GM21825 (cell line): ENCODE measurements around the gene NBEA.
"Not testable (repeated sequence)": the region's sequence is repeated elsewhere in the genome, so short reads cannot be mapped to it uniquely, and the experiment has no call there.

Source experiments
- ATAC-seq: cut with Tn5 transposase; IDR thresholded peaks from one replicate; pipeline ENCODE4 v1.9.1; 2021; ENCODE audit warnings: mild to moderate bottlenecking, moderate library complexity; ENCODE audit not compliant: unreplicated experiment

The NBEA gene

GRCh38 chr13:35058585-35058984, 116.5 kb downstream of the NBEA start:
- peak; percentile 96 for ATAC-seq

- ATAC-seq = no peak
Observed at GRCh38 chr13:35086667-35087066, 144.6 kb downstream of the NBEA start.

GRCh38 chr13:35092251-35092650, 150.2 kb downstream of the NBEA start:
- ATAC-seq = no peak

- no peak for ATAC-seq
Observed at GRCh38 chr13:35092751-35093150, 150.7 kb downstream of the NBEA start.

- ATAC-seq = no peak
Observed at GRCh38 chr13:35093356-35093755, 151.3 kb downstream of the NBEA start.

GRCh38 chr13:35106771-35107170, 164.7 kb downstream of the NBEA start:
- ATAC-seq = not testable (repeated sequence)

GRCh38 chr13:35107535-35107934, 165.5 kb downstream of the NBEA start:
- ATAC-seq = no peak

- not testable (repeated sequence) for ATAC-seq
Observed at GRCh38 chr13:35113612-35114011, 171.5 kb downstream of the NBEA start.

GRCh38 chr13:35127466-35127865, 185.4 kb downstream of the NBEA start:
- no peak for ATAC-seq

GRCh38 chr13:35129500-35129899, 187.4 kb downstream of the NBEA start:
- no peak for ATAC-seq

- ATAC-seq = no peak
Observed at GRCh38 chr13:35131471-35131870, 189.4 kb downstream of the NBEA start.

- no peak for ATAC-seq
Observed at GRCh38 chr13:35136585-35136984, 194.5 kb downstream of the NBEA start.

GRCh38 chr13:35139591-35139990, 197.5 kb downstream of the NBEA start:
- no peak for ATAC-seq

- no peak for ATAC-seq
Observed at GRCh38 chr13:35140321-35140720, 198.3 kb downstream of the NBEA start.

GRCh38 chr13:35140831-35141230, 198.8 kb downstream of the NBEA start:
- no peak for ATAC-seq

GRCh38 chr13:35143123-35143522, 201.1 kb downstream of the NBEA start:
- no peak for ATAC-seq

- no peak for ATAC-seq
Observed at GRCh38 chr13:35144166-35144890, 202.3 kb downstream of the NBEA start.

- ATAC-seq = no peak
Observed at GRCh38 chr13:35146686-35147085, 204.6 kb downstream of the NBEA start.

- peak; percentile 66 for ATAC-seq
Observed at GRCh38 chr13:35157143-35157755, 215.2 kb downstream of the NBEA start.

- no peak for ATAC-seq
Observed at GRCh38 chr13:35159041-35159440, 217.0 kb downstream of the NBEA start.

GRCh38 chr13:35160896-35161295, 218.8 kb downstream of the NBEA start:
- ATAC-seq = no peak

- ATAC-seq = no peak
Observed at GRCh38 chr13:35162420-35162819, 220.3 kb downstream of the NBEA start.

GRCh38 chr13:35163674-35164073, 221.6 kb downstream of the NBEA start:
- ATAC-seq = no peak
